Right lobe of liver (tissue), 4 donors: Measurements from ENCODE around the gene IBSP.

Experiments
- CTCF ChIP-seq, 4 donors: fragments of 200-600 bp in 3 of 4; fragments of 450-650 bp in 1 of 4; IDR thresholded peaks; one replicate each; pipeline versions ENCODE4 v1.5.1 to v1.8.0; 2016 to 2022; ENCODE audit warnings: antibody characterized with exemption in 4 of 4, mild to moderate bottlenecking in 2 of 4
- POLR2A ChIP-seq: fragments of 450-650 bp; IDR thresholded peaks from one replicate; pipeline ENCODE4 v1.6.1; 2017; ENCODE audit warnings: antibody characterized with exemption, mild to moderate bottlenecking
- donor health status: DM: no; HTN: no; CAD: no.
- donor health status: DM: no; HTN: no; CAD: no.
- donor health status: DM: no; HTN: yes; CAD: no.

- TF ChIP-seq CTCF (IDR thresholded peaks at IDR 0.05) (no peak), POLR2A (no peak)
Observed at GRCh38 chr4:87824352-87824751, 25.0 kb downstream of the IBSP start.
